Transverse colon (tissue), 4 donors: ENCODE measurements around the gene MCTP2. TPM values are rescaled to one million over a fixed set of nuclear protein-coding genes. Genes with fewer than 3 reads are reported as not detected.
A peak's percentile ranks its signal among the peaks of the same experiment; 100 is the strongest.

Source experiments
- DNase-seq: peaks from one replicate; pipeline ENCODE4 v3.0.0-alpha.2; 2019
- H3K27ac ChIP-seq, 4 donors: fragments of 200-600 bp; sonication (generic); 2 replicates each; pipeline ENCODE4 v1.5.1; 2016 to 2018; ENCODE audit warnings: inconsistent platforms in 4 of 4
- H3K27me3 ChIP-seq: fragments of 200-600 bp; sonication (generic); 2 replicates; pipeline ENCODE4 v1.5.1; 2017; ENCODE audit warnings: inconsistent platforms
- H3K36me3 ChIP-seq, 4 donors: fragments of 200-600 bp; sonication (generic); 2 replicates each; pipeline ENCODE4 v1.5.1; 2017 to 2019; ENCODE audit warnings: inconsistent platforms in 4 of 4
- H3K4me1 ChIP-seq, 4 donors: fragments of 200-600 bp; sonication (generic); 2 replicates each; pipeline ENCODE4 v1.5.1; 2017 to 2020; ENCODE audit warnings: inconsistent platforms in 4 of 4
- H3K4me3 ChIP-seq, 4 donors: fragments of 200-600 bp; sonication (generic); 1 replicate in 1 of 4; 2 replicates in 3 of 4; pipeline versions ENCODE4 v1.5.1 to v1.6.1; 2017 to 2019; ENCODE audit warnings: inconsistent platforms in 4 of 4
- H3K9me3 ChIP-seq, 2 donors: fragments of 200-600 bp; sonication (generic); 2 replicates each; pipeline ENCODE4 v1.5.1; 2017 to 2019; ENCODE audit warnings: inconsistent platforms in 2 of 2
- CTCF ChIP-seq, 5 experiments: fragments of 200-600 bp in 3 of 5; fragments of 450-650 bp in 2 of 5; sonication (generic) in 3 of 5; IDR thresholded peaks; 1 replicate in 2 of 5; 2 replicates in 3 of 5; pipeline ENCODE4 v1.5.1; 2016 to 2017; ENCODE audit warnings: antibody characterized with exemption in 5 of 5, inconsistent platforms in 3 of 5, mild to moderate bottlenecking in 2 of 5, moderate library complexity in 1 of 5
- EP300 ChIP-seq: sonication (generic); formaldehyde crosslinking; IDR thresholded peaks from one replicate; pipeline ENCODE4 v1.6.1; 2017; ENCODE audit warnings: antibody characterized with exemption, low read depth
- POLR2A ChIP-seq: fragments of 450-650 bp; IDR thresholded peaks from one replicate; pipeline ENCODE4 v1.6.1; 2016; ENCODE audit warnings: antibody characterized with exemption, mild to moderate bottlenecking, moderate library complexity
- POLR2AphosphoS5 ChIP-seq, 3 donors: sonication (generic); formaldehyde crosslinking; IDR thresholded peaks; one replicate each; pipeline ENCODE4 v1.6.1; 2016; ENCODE audit warnings: antibody characterized with exemption in 3 of 3
- WGBS, 2 donors: methylation state at CpG; one replicate each; pipeline ENCODE4 v1.1.5; 2018; ENCODE audit warnings: low coverage in 1 of 2; 5-methylcytosine and 5-hydroxymethylcytosine counted together
- in situ Hi-C, 4 donors: fragments of 200-750 bp; cut with MboI; loops; one replicate each; pipeline versions ENCODE4 v1.15.0 to v1.15.1; 2017; ENCODE audit warnings: low sequenced_read_pairs in 3 of 4, low pct_ligation_motif_present in 1 of 4, low pct_unique_long_range_greater_than_20kb in 1 of 4
- intact Hi-C: fragments of 100-400 bp; cut with DNase I; formaldehyde crosslinking; loops from one replicate; pipeline ENCODE4 v1.15.1; 2023; ENCODE audit warnings: low total_unique reads
- total RNA-seq, 4 donors: library from RNA; depleted of rRNA; stranded (reverse); fragments of >200 nt; gene quantifications; one replicate each; pipeline ENCODE4 v1.1.0, GENCODE V29; 2016

MCTP2 gene
- total RNA-seq: 100 to 1,000 TPM; 108 to 409 (median 144) TPM

DNA sequence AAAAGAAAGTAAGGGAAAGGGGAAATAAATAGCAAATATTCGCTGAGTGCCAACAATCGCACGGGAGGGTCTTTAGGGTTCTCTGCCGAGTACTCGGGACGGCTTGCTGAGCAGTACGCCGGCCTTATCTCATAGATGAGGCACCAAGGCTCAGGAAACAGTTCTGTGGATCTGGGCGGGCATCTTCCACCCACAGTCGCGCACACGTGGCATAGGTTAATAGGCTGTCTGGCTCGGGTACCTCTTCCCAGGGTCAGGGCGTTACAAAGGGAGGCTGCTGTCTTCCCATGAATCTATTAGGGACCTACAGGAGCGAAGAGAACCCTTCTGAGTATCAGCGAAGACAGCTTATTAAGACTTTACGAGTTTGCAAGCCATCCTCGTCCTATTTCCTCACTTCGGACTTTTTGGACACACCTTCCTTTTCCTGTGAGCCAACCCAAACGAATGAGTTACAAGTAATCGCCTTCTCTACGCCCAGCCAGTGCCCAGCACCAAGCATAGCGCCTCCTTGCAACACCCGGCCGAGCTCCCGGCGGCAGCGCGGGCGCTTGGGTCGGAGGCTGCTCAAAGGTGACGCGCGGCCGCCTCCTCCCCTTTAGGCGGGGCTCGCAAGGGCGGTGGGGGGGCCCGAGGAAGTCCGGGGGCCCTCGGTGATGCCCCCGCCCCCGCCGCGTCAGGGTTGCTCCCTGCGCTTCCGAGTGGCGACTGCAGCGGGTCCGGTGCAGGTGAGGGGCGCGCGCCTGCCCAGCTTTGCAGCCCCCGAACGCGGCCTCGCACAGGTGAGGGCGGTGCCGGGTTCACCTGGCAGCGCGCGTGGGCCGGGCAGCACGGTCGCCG, at the start of gene MCTP2:
TSS of gene MCTP2 (plus strand) at position 679 of the 840 bp plus-strand sequence. CDS start 66,705 bp downstream, outside the sequence.
- Histone ChIP-seq H3K27ac (peak within 1 kb of the TSS; percentile 88 to 94 (median 90)), H3K36me3 (no peaks in the 10 kb centered on the region), H3K4me3 (peak within 1 kb of the TSS; percentile 34 to 81 (median 67)), H3K27me3 (no peaks in the 10 kb centered on the region), H3K9me3 (no peaks in the 10 kb centered on the region), H3K4me1 (peaks cover 0 to 51% (median 25%) of the 10 kb centered on the region in 4 donors)
- intact Hi-C loops: loop anchor here (1.0 kb wide), 1 partner anchor 37 kb away; no protein-coding TSS in a partner anchor
- peak; percentile 93 for DNase-seq
- in situ Hi-C loops: no loop called here
- 0 to 2% methylated on average over 8 to 61 of the region's 66 CpGs for WGBS, 2 donors
- peak; percentile 64 to 91 (median 74) for TF ChIP-seq POLR2AphosphoS5 (IDR thresholded peaks at IDR 0.05)
- TF ChIP-seq CTCF (IDR thresholded peaks at IDR 0.05): peak in 3 of 5 experiments; percentile 5 to 27 (median 17)
- no peak for TF ChIP-seq EP300
- TF ChIP-seq POLR2A: peak; percentile 81

DNA sequence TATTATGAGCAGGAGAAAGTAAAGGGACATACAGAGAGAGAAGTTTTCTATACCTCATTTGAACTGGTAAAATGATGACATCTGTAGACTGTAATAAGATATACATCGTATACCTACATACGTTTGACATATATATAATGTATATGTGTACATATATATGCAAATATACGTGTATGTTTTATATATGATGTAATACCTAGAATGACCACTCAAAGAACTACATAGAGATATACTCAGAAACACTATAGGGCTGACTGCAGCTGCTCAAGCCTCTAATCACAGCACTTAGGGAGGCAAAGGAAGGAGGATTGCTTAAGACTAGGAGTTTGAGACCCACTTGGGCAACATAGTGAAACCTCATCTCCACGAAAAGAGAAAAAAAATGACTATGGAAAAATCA, 48.5 kb upstream of the MCTP2 start:
- Histone ChIP-seq H3K9me3 (no peaks in the 10 kb centered on the region), H3K27ac (no peak overlapping the region), H3K27me3 (no peaks in the 10 kb centered on the region), H3K36me3 (no peaks in the 10 kb centered on the region), H3K4me1 (no peaks in the 10 kb centered on the region), H3K4me3 (no peak overlapping the region)
- in situ Hi-C loops (no loop called here), intact Hi-C loops (no loop called here)
- no peak for DNase-seq
- WGBS, 2 donors: 83 to 91% methylated on average over 4 of the region's 4 CpGs
- no peak for TF ChIP-seq EP300
- TF ChIP-seq CTCF (IDR thresholded peaks at IDR 0.05): no peak
- no peak for TF ChIP-seq POLR2A
- TF ChIP-seq POLR2AphosphoS5 (IDR thresholded peaks at IDR 0.05): no peak

DNA sequence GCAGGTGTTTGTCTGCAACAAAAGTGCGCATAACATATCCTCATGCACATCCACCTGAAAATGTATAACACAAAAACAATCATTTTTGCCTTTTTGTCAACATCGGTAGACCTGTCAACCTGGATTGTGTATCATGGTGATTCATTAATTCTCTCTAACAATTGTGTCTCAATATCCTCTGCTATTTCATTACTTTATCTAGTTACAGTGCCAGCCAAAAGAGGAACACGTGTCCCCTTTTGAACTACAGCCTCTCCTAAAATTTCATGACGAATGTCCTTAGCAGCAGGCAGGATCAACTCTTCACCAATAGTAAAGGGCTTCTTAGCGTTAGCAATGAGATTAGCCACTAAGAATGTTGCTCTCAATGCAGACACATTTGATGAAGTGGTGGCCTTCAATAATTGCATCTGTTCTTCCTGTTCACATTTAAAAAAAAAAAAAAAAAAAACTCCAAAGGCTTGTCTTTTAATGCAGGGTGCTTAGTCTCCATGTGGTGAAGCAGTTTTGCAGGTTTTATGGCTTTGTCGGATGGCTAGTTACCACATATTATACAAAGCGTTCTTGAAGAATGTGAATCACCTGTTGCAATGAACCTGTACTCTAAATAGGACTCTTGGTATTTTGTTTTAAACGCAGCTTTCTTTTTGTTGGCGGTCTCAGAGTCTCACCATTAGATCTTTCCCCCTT, 45.7 kb upstream of the MCTP2 start:
- Histone ChIP-seq H3K4me1 (no peaks in the 10 kb centered on the region), H3K27ac (no peak overlapping the region), H3K4me3 (no peak overlapping the region), H3K9me3 (no peaks in the 10 kb centered on the region), H3K27me3 (no peaks in the 10 kb centered on the region), H3K36me3 (no peaks in the 10 kb centered on the region)
- in situ Hi-C loops: no loop called here
- intact Hi-C loops: no loop called here
- DNase-seq: no peak
- TF ChIP-seq EP300 (no peak), POLR2A (no peak), CTCF (IDR thresholded peaks at IDR 0.05) (no peak), POLR2AphosphoS5 (IDR thresholded peaks at IDR 0.05) (no peak)
- WGBS, 2 donors: 87 to 92% methylated on average over 9 of the region's 9 CpGs

- intact Hi-C loops: no loop called here
- no peak for TF ChIP-seq POLR2AphosphoS5 (IDR thresholded peaks at IDR 0.05)
- TF ChIP-seq CTCF (IDR thresholded peaks at IDR 0.05): no peak
- no peak for TF ChIP-seq POLR2A
- no peak for TF ChIP-seq EP300
- Histone ChIP-seq H3K27me3 (no peaks in the 10 kb centered on the region), H3K27ac (no peak overlapping the region), H3K4me1 (no peaks in the 10 kb centered on the region), H3K4me3 (no peak overlapping the region), H3K36me3 (no peaks in the 10 kb centered on the region), H3K9me3 (no peaks in the 10 kb centered on the region)
- in situ Hi-C loops: no loop called here
- WGBS, 2 donors: 93% methylated on average over 4 of the region's 4 CpGs; no CpG with 5 or more reads in 1 of the 2 donors
- no peak for DNase-seq
Observed at GRCh38 chr15:94186770-94187331, 44.5 kb upstream of the MCTP2 start.
